Tibial nerve (tissue), 4 donors: ENCODE data around the gene TSHZ2. TPM values are rescaled to one million over a fixed set of nuclear protein-coding genes. Genes with fewer than 3 reads are reported as not detected.

Experiments
- DNase-seq, 2 donors: peaks; one replicate each; pipeline ENCODE4 v3.0.0-alpha.2; 2019; ENCODE audit warnings: low spot score in 2 of 2
- H3K27ac ChIP-seq, 4 donors: fragments of 200-600 bp; sonication (generic) in 3 of 4; one replicate each; pipeline ENCODE4 v1.5.1; 2017 to 2019; ENCODE audit warnings: mild to moderate bottlenecking in 1 of 4
- H3K27me3 ChIP-seq, 2 donors: fragments of 200-600 bp; sonication (generic) in 1 of 2; one replicate each; pipeline versions ENCODE4 v1.5.1 to v1.6.0; 2017 to 2019
- H3K36me3 ChIP-seq, 3 donors: fragments of 200-600 bp; sonication (generic); one replicate each; pipeline ENCODE4 v1.5.1; 2018 to 2019
- H3K4me1 ChIP-seq, 4 donors: fragments of 200-600 bp; sonication (generic) in 3 of 4; one replicate each; pipeline ENCODE4 v1.5.1; 2017 to 2019
- H3K4me3 ChIP-seq, 4 donors: fragments of 200-600 bp; sonication (generic) in 3 of 4; one replicate each; pipeline ENCODE4 v1.5.1; 2017 to 2019; ENCODE audit warnings: mild to moderate bottlenecking in 1 of 4, moderate library complexity in 1 of 4
- H3K9me3 ChIP-seq, 4 donors: fragments of 200-600 bp; sonication (generic) in 3 of 4; one replicate each; pipeline ENCODE4 v1.5.1; 2017 to 2019
- CTCF ChIP-seq, 5 experiments: fragments of 200-600 bp in 3 of 5; fragments of 450-650 bp in 2 of 5; sonication (generic) in 3 of 5; IDR thresholded peaks; one replicate each; pipeline ENCODE4 v1.5.1; 2016 to 2019; ENCODE audit warnings: antibody characterized with exemption in 5 of 5, mild to moderate bottlenecking in 3 of 5, moderate library complexity in 2 of 5
- EP300 ChIP-seq, 2 donors: sonication (generic); formaldehyde crosslinking; IDR thresholded peaks; one replicate each; pipeline ENCODE4 v1.6.1; 2017; ENCODE audit warnings: antibody characterized with exemption in 2 of 2, mild to moderate bottlenecking in 1 of 2
- POLR2A ChIP-seq, 2 donors: fragments of 450-650 bp; IDR thresholded peaks; one replicate each; pipeline ENCODE4 v1.6.1; 2017; ENCODE audit warnings: antibody characterized with exemption in 2 of 2, mild to moderate bottlenecking in 2 of 2, moderate library complexity in 2 of 2
- WGBS, 2 donors: methylation state at CpG; one replicate each; pipeline ENCODE4 v1.1.5; 2018; 5-methylcytosine and 5-hydroxymethylcytosine counted together
- total RNA-seq, 4 donors: library from RNA; depleted of rRNA; stranded (reverse); fragments of >200 nt; gene quantifications; one replicate each; pipeline ENCODE4 v1.1.0, GENCODE V29; 2016

The TSHZ2 gene
- total RNA-seq, 4 donors from 2014 or later, result 20.9 to 33.7 (median 25.1) TPM

- no peak for TF ChIP-seq POLR2A (IDR thresholded peaks at IDR 0.05)
- no peak for TF ChIP-seq EP300 (IDR thresholded peaks at IDR 0.05)
- no peak for TF ChIP-seq CTCF (IDR thresholded peaks at IDR 0.05)
- no peak for DNase-seq
- no peak overlapping the region for H3K27ac ChIP-seq
- no peak overlapping the region for H3K4me3 ChIP-seq
- H3K4me1 ChIP-seq, result peaks cover 0 to 8% (median 0%) of the 10 kb centered on the region in 4 donors
- no peaks in the 10 kb centered on the region for H3K9me3 ChIP-seq
- H3K27me3 ChIP-seq, result no peaks in the 10 kb centered on the region
- 67 to 68% methylated on average over 11 of the region's 11 CpGs for WGBS, 2 donors
- no peaks in the 10 kb centered on the region for H3K36me3 ChIP-seq
Observed at GRCh38 chr20:53194306-53195290, 222.4 kb downstream of the TSHZ2 start.

GRCh38 chr20:53195876-53196610, 223.9 kb downstream of the TSHZ2 start:
- no peak overlapping the region for H3K27ac ChIP-seq
- peaks cover 0 to 8% (median 0%) of the 10 kb centered on the region in 4 donors for H3K4me1 ChIP-seq
- no peaks in the 10 kb centered on the region for H3K36me3 ChIP-seq
- WGBS, 2 donors, result 47 to 48% methylated on average over 16 of the region's 16 CpGs
- no peaks in the 10 kb centered on the region for H3K9me3 ChIP-seq
- no peak for TF ChIP-seq EP300 (IDR thresholded peaks at IDR 0.05)
- no peak for TF ChIP-seq CTCF (IDR thresholded peaks at IDR 0.05)
- no peak for TF ChIP-seq POLR2A (IDR thresholded peaks at IDR 0.05)
- no peak overlapping the region for H3K4me3 ChIP-seq
- peaks cover 0 to 3% of the 10 kb centered on the region in 2 donors for H3K27me3 ChIP-seq
- no peak for DNase-seq

- H3K9me3 ChIP-seq, result no peaks in the 10 kb centered on the region
- peaks cover 0 to 3% of the 10 kb centered on the region in 2 donors for H3K27me3 ChIP-seq
- H3K27ac ChIP-seq, result no peak overlapping the region
- 84 to 94% methylated on average over 6 of the region's 6 CpGs for WGBS, 2 donors
- peaks cover 0 to 2% (median 0%) of the 10 kb centered on the region in 4 donors for H3K4me1 ChIP-seq
- H3K4me3 ChIP-seq, result no peak overlapping the region
- TF ChIP-seq CTCF (IDR thresholded peaks at IDR 0.05) (no peak), POLR2A (IDR thresholded peaks at IDR 0.05) (no peak), EP300 (IDR thresholded peaks at IDR 0.05) (no peak)
- no peaks in the 10 kb centered on the region for H3K36me3 ChIP-seq
- DNase-seq, result no peak
Observed at GRCh38 chr20:53201588-53201987, 229.4 kb downstream of the TSHZ2 start.

- H3K9me3 ChIP-seq, result no peaks in the 10 kb centered on the region
- H3K36me3 ChIP-seq, result no peaks in the 10 kb centered on the region
- H3K27me3 ChIP-seq, result peaks cover 0 to 3% of the 10 kb centered on the region in 2 donors
- H3K4me3 ChIP-seq, result no peak overlapping the region
- H3K27ac ChIP-seq, result no peak overlapping the region
- no peaks in the 10 kb centered on the region for H3K4me1 ChIP-seq
- no peak for DNase-seq
- WGBS, 2 donors, result 70 to 74% methylated on average over 3 of the region's 3 CpGs
- no peak for TF ChIP-seq EP300 (IDR thresholded peaks at IDR 0.05)
Observed at GRCh38 chr20:53202777-53203176, 230.6 kb downstream of the TSHZ2 start.

- no peaks in the 10 kb centered on the region for H3K36me3 ChIP-seq
- WGBS, 2 donors, result 65 to 78% methylated on average over 5 of the region's 5 CpGs
- no peak for DNase-seq
- H3K4me3 ChIP-seq, result no peak overlapping the region
- no peak for TF ChIP-seq POLR2A (IDR thresholded peaks at IDR 0.05)
- no peak for TF ChIP-seq CTCF (IDR thresholded peaks at IDR 0.05)
- no peak for TF ChIP-seq EP300 (IDR thresholded peaks at IDR 0.05)
- no peaks in the 10 kb centered on the region for H3K4me1 ChIP-seq
- peaks cover 0 to 2% of the 10 kb centered on the region in 2 donors for H3K27me3 ChIP-seq
- H3K9me3 ChIP-seq, result no peaks in the 10 kb centered on the region
- no peak overlapping the region for H3K27ac ChIP-seq
Observed at GRCh38 chr20:53205046-53205445, 232.9 kb downstream of the TSHZ2 start.
